Astrocyte of the cerebellum (primary cell): ENCODE results near the gene BTNL3.

Experiments
- DNase-seq: peaks from one replicate; pipeline ENCODE4 v3.0.0-alpha.2; 2011; ENCODE audit warnings: low read depth
- H3K4me3 ChIP-seq: 2 replicates; pipeline ENCODE4 v1.5.1; 2011; ENCODE audit warnings: mild to moderate bottlenecking, low read depth, low read length, moderate library complexity
- in situ Hi-C: cut with HindIII; loops from 2 replicates; pipeline ENCODE4 v1.10.0; 2017; ENCODE audit warnings: low sequenced_read_pairs
- TF ChIP-seq, protein P1 (sequence below): IDR thresholded peaks from 2 replicates; pipeline ENCODE4 v1.5.1; 2012; ENCODE audit warnings: low read length, low read depth, moderate library complexity, mild to moderate bottlenecking; ENCODE audit errors: missing control alignments

BTNL3 gene, protein sequence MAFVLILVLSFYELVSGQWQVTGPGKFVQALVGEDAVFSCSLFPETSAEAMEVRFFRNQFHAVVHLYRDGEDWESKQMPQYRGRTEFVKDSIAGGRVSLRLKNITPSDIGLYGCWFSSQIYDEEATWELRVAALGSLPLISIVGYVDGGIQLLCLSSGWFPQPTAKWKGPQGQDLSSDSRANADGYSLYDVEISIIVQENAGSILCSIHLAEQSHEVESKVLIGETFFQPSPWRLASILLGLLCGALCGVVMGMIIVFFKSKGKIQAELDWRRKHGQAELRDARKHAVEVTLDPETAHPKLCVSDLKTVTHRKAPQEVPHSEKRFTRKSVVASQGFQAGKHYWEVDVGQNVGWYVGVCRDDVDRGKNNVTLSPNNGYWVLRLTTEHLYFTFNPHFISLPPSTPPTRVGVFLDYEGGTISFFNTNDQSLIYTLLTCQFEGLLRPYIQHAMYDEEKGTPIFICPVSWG

DNA sequence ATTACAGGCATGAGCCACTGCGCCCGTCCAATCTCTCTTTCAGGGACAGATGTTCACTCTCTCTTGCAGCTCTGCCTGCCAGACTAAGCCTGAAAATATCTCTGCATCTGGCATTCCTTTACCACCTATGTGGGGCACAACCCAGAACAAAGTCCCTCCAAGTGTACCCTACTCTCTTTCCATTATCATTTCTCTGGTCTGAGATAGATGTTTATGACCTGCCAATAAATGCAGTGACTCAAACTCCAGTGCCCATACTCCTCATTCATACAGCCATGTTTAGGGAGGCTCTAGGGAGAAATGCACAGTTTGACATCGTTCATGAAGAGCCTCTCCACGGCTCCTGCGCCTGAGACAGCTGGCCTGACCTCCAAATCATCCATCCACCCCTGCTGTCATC, at the start of gene BTNL3:
Gene BTNL3 (plus strand): TSS at position 255 of the 400 bp plus-strand sequence. CDS start 183 bp downstream, outside the sequence.
- DNase-seq: no peak
- in situ Hi-C loops: no loop called here
- H3K4me3 ChIP-seq: no peak within 1 kb of the TSS
- TF ChIP-seq, protein P1, sequence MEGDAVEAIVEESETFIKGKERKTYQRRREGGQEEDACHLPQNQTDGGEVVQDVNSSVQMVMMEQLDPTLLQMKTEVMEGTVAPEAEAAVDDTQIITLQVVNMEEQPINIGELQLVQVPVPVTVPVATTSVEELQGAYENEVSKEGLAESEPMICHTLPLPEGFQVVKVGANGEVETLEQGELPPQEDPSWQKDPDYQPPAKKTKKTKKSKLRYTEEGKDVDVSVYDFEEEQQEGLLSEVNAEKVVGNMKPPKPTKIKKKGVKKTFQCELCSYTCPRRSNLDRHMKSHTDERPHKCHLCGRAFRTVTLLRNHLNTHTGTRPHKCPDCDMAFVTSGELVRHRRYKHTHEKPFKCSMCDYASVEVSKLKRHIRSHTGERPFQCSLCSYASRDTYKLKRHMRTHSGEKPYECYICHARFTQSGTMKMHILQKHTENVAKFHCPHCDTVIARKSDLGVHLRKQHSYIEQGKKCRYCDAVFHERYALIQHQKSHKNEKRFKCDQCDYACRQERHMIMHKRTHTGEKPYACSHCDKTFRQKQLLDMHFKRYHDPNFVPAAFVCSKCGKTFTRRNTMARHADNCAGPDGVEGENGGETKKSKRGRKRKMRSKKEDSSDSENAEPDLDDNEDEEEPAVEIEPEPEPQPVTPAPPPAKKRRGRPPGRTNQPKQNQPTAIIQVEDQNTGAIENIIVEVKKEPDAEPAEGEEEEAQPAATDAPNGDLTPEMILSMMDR: no peak

DNA sequence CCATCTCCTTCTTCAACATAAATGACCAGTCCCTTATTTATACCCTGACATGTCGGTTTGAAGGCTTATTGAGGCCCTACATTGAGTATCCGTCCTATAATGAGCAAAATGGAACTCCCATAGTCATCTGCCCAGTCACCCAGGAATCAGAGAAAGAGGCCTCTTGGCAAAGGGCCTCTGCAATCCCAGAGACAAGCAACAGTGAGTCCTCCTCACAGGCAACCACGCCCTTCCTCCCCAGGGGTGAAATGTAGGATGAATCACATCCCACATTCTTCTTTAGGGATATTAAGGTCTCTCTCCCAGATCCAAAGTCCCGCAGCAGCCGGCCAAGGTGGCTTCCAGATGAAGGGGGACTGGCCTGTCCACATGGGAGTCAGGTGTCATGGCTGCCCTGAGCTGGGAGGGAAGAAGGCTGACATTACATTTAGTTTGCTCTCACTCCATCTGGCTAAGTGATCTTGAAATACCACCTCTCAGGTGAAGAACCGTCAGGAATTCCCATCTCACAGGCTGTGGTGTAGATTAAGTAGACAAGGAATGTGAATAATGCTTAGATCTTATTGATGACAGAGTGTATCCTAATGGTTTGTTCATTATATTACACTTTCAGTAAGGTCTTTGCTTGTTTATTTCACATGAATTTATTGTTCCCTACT, 38.2 kb upstream of the BTNL3 start:
- H3K4me3 ChIP-seq: no peak overlapping the region
- DNase-seq: no peak
- in situ Hi-C loops: no loop called here
- TF ChIP-seq, protein P1: no peak

- DNase-seq: no peak
- TF ChIP-seq, protein P1: no peak
- no peak overlapping the region for H3K4me3 ChIP-seq
- in situ Hi-C loops: no loop called here
These were observed 29.0 kb upstream of the BTNL3 start for GRCh38 chr5:180959661-180960060.

- no peak for DNase-seq
- TF ChIP-seq, protein P1: no peak
- H3K4me3 ChIP-seq: no peak overlapping the region
- in situ Hi-C loops: no loop called here
These were observed 28.4 kb upstream of the BTNL3 start for GRCh38 chr5:180960209-180960608.

DNA sequence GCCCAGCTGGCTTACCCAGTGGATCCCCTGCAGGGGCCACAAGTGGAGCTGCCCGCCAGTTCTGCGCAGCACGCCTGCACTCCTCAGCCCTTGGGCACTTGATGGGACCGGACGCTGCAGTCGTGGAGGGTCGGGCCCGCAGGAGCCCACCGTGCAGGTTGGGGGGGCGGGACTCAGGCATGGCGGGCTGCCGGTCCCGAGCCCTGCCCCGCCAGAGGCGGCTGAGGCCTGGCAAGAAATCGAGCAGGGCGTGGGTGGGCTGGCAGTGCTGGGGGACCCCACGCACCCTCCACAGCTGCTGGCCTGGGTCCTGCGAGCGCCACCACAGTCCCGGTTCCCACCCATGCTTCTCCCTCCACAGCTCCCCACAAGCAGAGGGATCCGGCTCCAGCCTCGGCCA, 19.2 kb upstream of the BTNL3 start:
- no peak overlapping the region for H3K4me3 ChIP-seq
- in situ Hi-C loops: no loop called here
- no peak for DNase-seq
- TF ChIP-seq, protein P1: no peak

GRCh38 chr5:180970336-180970735, 18.3 kb upstream of the BTNL3 start:
- TF ChIP-seq, protein P1: no peak
- H3K4me3 ChIP-seq: no peak overlapping the region
- DNase-seq: no peak
- in situ Hi-C loops: no loop called here
